Measurements from ENCODE around the gene ITPR2. TPM values are rescaled to one million over a fixed set of nuclear protein-coding genes. Genes with fewer than 3 reads are reported as not detected.

The ITPR2 gene
- total RNA-seq, 1 donor: 19.2 TPM

GRCh38 chr12:26611598-26611997 lies 221.4 kb downstream of the ITPR2 start:
- no peak overlapping the region for H3K4me3 ChIP-seq (ENCODE audit: insufficient read depth, low read length)
- no peaks in the 10 kb centered on the region for H3K36me3 ChIP-seq (ENCODE audit: insufficient read depth, low read length)
- no peak overlapping the region for H3K27ac ChIP-seq (ENCODE audit: low read depth, low read length)
- no peaks in the 10 kb centered on the region for H4K20me1 ChIP-seq (ENCODE audit: insufficient read depth, low read length)
- H3K79me2 ChIP-seq (ENCODE audit: insufficient read depth, low read length): no peaks in the 10 kb centered on the region
- TF ChIP-seq, protein P1, sequence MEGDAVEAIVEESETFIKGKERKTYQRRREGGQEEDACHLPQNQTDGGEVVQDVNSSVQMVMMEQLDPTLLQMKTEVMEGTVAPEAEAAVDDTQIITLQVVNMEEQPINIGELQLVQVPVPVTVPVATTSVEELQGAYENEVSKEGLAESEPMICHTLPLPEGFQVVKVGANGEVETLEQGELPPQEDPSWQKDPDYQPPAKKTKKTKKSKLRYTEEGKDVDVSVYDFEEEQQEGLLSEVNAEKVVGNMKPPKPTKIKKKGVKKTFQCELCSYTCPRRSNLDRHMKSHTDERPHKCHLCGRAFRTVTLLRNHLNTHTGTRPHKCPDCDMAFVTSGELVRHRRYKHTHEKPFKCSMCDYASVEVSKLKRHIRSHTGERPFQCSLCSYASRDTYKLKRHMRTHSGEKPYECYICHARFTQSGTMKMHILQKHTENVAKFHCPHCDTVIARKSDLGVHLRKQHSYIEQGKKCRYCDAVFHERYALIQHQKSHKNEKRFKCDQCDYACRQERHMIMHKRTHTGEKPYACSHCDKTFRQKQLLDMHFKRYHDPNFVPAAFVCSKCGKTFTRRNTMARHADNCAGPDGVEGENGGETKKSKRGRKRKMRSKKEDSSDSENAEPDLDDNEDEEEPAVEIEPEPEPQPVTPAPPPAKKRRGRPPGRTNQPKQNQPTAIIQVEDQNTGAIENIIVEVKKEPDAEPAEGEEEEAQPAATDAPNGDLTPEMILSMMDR (IDR thresholded peaks at IDR 0.05; ENCODE audit: extremely low read depth, low read depth, low read length): no peak
- H3K4me1 ChIP-seq (ENCODE audit: insufficient read depth, low read length): no peaks in the 10 kb centered on the region
- H2AFZ ChIP-seq (ENCODE audit: low read length): no peak overlapping the region
- H3K27me3 ChIP-seq (ENCODE audit: insufficient read depth, low read length): no peaks in the 10 kb centered on the region
- no peak for DNase-seq (ENCODE audit: insufficient read length, low spot score, missing footprints)
- H3K4me2 ChIP-seq (ENCODE audit: insufficient read depth, low read length): no peak overlapping the region
- H3K9me3 ChIP-seq (ENCODE audit: low read depth, low read length): no peaks in the 10 kb centered on the region

- Histone ChIP-seq H3K79me2 (ENCODE audit: insufficient read depth, low read length) (no peaks in the 10 kb centered on the region), H3K36me3 (ENCODE audit: insufficient read depth, low read length) (no peaks in the 10 kb centered on the region), H3K4me3 (ENCODE audit: insufficient read depth, low read length) (no peak overlapping the region), H3K27me3 (ENCODE audit: insufficient read depth, low read length) (no peaks in the 10 kb centered on the region), H2AFZ (ENCODE audit: low read length) (no peak overlapping the region), H3K4me2 (ENCODE audit: insufficient read depth, low read length) (no peak overlapping the region), H4K20me1 (ENCODE audit: insufficient read depth, low read length) (no peaks in the 10 kb centered on the region), H3K9me3 (ENCODE audit: low read depth, low read length) (no peaks in the 10 kb centered on the region), H3K4me1 (ENCODE audit: insufficient read depth, low read length) (no peaks in the 10 kb centered on the region), H3K27ac (ENCODE audit: low read depth, low read length) (no peak overlapping the region)
- DNase-seq (ENCODE audit: insufficient read length, low spot score, missing footprints): no peak
- TF ChIP-seq, protein P1 (IDR thresholded peaks at IDR 0.05; ENCODE audit: extremely low read depth, low read depth, low read length): no peak
These were observed 222.2 kb downstream of the ITPR2 start for GRCh38 chr12:26610774-26611173.

DNA sequence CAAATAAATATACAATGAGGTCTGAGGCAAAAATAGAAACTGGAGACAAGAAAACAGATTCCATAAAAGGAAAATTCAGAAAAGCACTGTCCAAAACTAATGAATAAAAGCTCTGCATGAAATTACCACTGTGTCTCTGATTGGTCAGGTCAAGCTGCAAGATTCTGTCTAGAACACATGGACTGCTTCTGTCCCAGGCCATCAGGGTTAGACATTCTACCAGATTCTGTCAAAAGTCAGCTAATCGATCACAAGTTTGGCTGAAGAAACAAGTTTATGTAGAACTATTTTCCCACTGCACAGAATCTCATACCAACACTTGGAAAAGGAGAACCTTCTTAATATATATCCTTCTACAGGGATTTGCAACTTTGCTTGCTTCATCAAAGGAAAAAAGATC lies 223.0 kb downstream of the ITPR2 start:
- no peak overlapping the region for H3K4me2 ChIP-seq (ENCODE audit: insufficient read depth, low read length)
- no peaks in the 10 kb centered on the region for H3K36me3 ChIP-seq (ENCODE audit: insufficient read depth, low read length)
- no peaks in the 10 kb centered on the region for H3K27me3 ChIP-seq (ENCODE audit: insufficient read depth, low read length)
- no peak overlapping the region for H2AFZ ChIP-seq (ENCODE audit: low read length)
- no peak for DNase-seq (ENCODE audit: insufficient read length, low spot score, missing footprints)
- no peaks in the 10 kb centered on the region for H3K4me1 ChIP-seq (ENCODE audit: insufficient read depth, low read length)
- H3K9me3 ChIP-seq (ENCODE audit: low read depth, low read length): no peaks in the 10 kb centered on the region
- H4K20me1 ChIP-seq (ENCODE audit: insufficient read depth, low read length): no peaks in the 10 kb centered on the region
- TF ChIP-seq, protein P1 (IDR thresholded peaks at IDR 0.05; ENCODE audit: extremely low read depth, low read depth, low read length): no peak
- H3K4me3 ChIP-seq (ENCODE audit: insufficient read depth, low read length): no peak overlapping the region
- no peak overlapping the region for H3K27ac ChIP-seq (ENCODE audit: low read depth, low read length)
- no peaks in the 10 kb centered on the region for H3K79me2 ChIP-seq (ENCODE audit: insufficient read depth, low read length)

DNA sequence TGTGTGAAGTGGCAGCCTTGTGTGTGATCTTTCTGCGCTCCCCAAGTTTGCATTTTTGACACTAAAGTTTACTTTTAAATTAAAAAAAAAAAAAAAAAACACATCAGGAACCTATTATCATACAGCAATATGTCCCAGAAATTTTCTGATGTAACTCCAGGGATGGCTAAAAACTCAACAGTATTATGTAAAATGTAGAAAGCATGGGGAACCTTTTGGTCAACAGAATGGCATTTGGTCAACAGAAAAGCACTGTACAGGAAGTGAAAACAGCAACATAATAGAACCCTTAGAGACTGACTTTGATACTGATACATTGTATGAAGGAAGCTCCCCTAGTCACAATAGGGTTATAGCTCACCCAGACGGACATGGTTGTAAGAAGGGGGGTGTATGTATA lies 224.3 kb downstream of the ITPR2 start:
- Histone ChIP-seq H3K36me3 (ENCODE audit: insufficient read depth, low read length) (no peaks in the 10 kb centered on the region), H2AFZ (ENCODE audit: low read length) (no peak overlapping the region), H3K9me3 (ENCODE audit: low read depth, low read length) (no peaks in the 10 kb centered on the region), H3K27ac (ENCODE audit: low read depth, low read length) (no peak overlapping the region), H3K4me2 (ENCODE audit: insufficient read depth, low read length) (no peak overlapping the region), H3K4me3 (ENCODE audit: insufficient read depth, low read length) (no peak overlapping the region), H3K27me3 (ENCODE audit: insufficient read depth, low read length) (no peaks in the 10 kb centered on the region), H3K4me1 (ENCODE audit: insufficient read depth, low read length) (no peaks in the 10 kb centered on the region), H4K20me1 (ENCODE audit: insufficient read depth, low read length) (no peaks in the 10 kb centered on the region), H3K79me2 (ENCODE audit: insufficient read depth, low read length) (no peaks in the 10 kb centered on the region)
- DNase-seq (ENCODE audit: insufficient read length, low spot score, missing footprints): no peak
- TF ChIP-seq, protein P1 (IDR thresholded peaks at IDR 0.05; ENCODE audit: extremely low read depth, low read depth, low read length): no peak
